HUDEP-2 (cell line): ENCODE measurements around the gene ALOX12.
A peak's percentile ranks its signal among the peaks of the same experiment; 100 is the strongest.
"Not testable (repeated sequence)": the region's sequence is repeated elsewhere in the genome, so short reads cannot be mapped to it uniquely, and the experiment has no call there.

ENCODE experiments used
- DNase-seq, 76 experiments: peaks; one replicate each; lab custom pipeline; 2025; ENCODE audit not compliant: unreplicated experiment in 76 of 76; lab: John Stamatoyannopoulos, UW

Gene ALOX12

GRCh38 chr17:6995500-6996255, at the start of gene ALOX12:
ALOX12 (plus strand) TSS chr17:6996049; CDS start chr17:6996118, 69 bp downstream.
- DNase-seq: peak in 66 of 76 experiments; percentile 16 to 85 (median 65)

- DNase-seq: no peak
These were observed 48.1 kb upstream of the ALOX12 start for GRCh38 chr17:6947745-6948144.

- no peak for DNase-seq
These were observed 47.3 kb upstream of the ALOX12 start for GRCh38 chr17:6948562-6948961.

GRCh38 chr17:6948976-6949375, 46.9 kb upstream of the ALOX12 start:
- DNase-seq: no peak

GRCh38 chr17:6950938-6951337, 44.9 kb upstream of the ALOX12 start:
- DNase-seq: not testable (repeated sequence)

GRCh38 chr17:6953689-6954088, 42.2 kb upstream of the ALOX12 start:
- no peak for DNase-seq

- DNase-seq: no peak
These were observed 36.1 kb upstream of the ALOX12 start for GRCh38 chr17:6959700-6960099.

GRCh38 chr17:6969323-6969726, 26.5 kb upstream of the ALOX12 start:
- DNase-seq: no peak

- no peak for DNase-seq
These were observed 24.9 kb upstream of the ALOX12 start for GRCh38 chr17:6970992-6971391.

GRCh38 chr17:6979440-6979839, 16.4 kb upstream of the ALOX12 start:
- not testable (repeated sequence) for DNase-seq

- no peak for DNase-seq
These were observed 14.4 kb upstream of the ALOX12 start for GRCh38 chr17:6981426-6981825.

GRCh38 chr17:6985266-6985665, 10.6 kb upstream of the ALOX12 start:
- DNase-seq: no peak

GRCh38 chr17:6986676-6987075, 9.2 kb upstream of the ALOX12 start:
- no peak for DNase-seq

- DNase-seq: no peak
These were observed 6.1 kb upstream of the ALOX12 start for GRCh38 chr17:6989779-6990178.

- DNase-seq: peak in 45 of 76 experiments; percentile 9 to 94 (median 75)
These were observed 2.2 kb upstream of the ALOX12 start for GRCh38 chr17:6993613-6994056.

- DNase-seq: peak in 29 of 76 experiments; percentile 14 to 90 (median 53)
These were observed 1.7 kb upstream of the ALOX12 start for GRCh38 chr17:6994118-6994598.

- peak in 36 of 76 experiments; percentile 6 to 71 (median 29) for DNase-seq
These were observed 1.1 kb upstream of the ALOX12 start for GRCh38 chr17:6994666-6995256.

GRCh38 chr17:6996256-6997011, 585 bp downstream of the ALOX12 start:
- no peak for DNase-seq

- no peak for DNase-seq
These were observed 1.3 kb downstream of the ALOX12 start for GRCh38 chr17:6997171-6997570.

GRCh38 chr17:6998855-6999508, 3.1 kb downstream of the ALOX12 start:
- peak in 2 of 76 experiments; percentile 10 to 18 for DNase-seq
